Activated CD4-positive, alpha-beta T cell treated with anti-CD3 and anti-CD28 coated beads, Interleukin-2, amount 10 ng/mL, durations not matched to agents 7 days and 5 days (primary cell): ENCODE data around the gene SOCS6. TPM values are rescaled to one million over a fixed set of nuclear protein-coding genes. Genes with fewer than 3 reads are reported as not detected.
"Not testable (repeated sequence)": the region's sequence is repeated elsewhere in the genome, so short reads cannot be mapped to it uniquely, and the experiment has no call there.

Experiments used
- CTCF ChIA-PET: fragments of 350-600 bp; sonication (Branson Sonifier 250); formaldehyde crosslinking; loops from one replicate; lab custom pipeline; 2021; ENCODE audit warnings: antibody characterized with exemption; lab: Charles Lee
- POLR2A ChIA-PET: fragments of 350-600 bp; sonication (Branson Sonifier 250); formaldehyde crosslinking; loops from one replicate; lab custom pipeline; 2021; ENCODE audit warnings: antibody characterized with exemption; lab: Charles Lee
- DNase-seq: peaks from one replicate; pipeline ENCODE4 v3.0.0-alpha.2; 2020
- H3K27ac Mint-ChIP-seq: one replicate; pipeline ENCODE4 v1.8.0; 2021; ENCODE audit warnings: mild to moderate bottlenecking, moderate library complexity, mixed read lengths
- H3K27me3 Mint-ChIP-seq: one replicate; pipeline ENCODE4 v1.8.0; 2021; ENCODE audit warnings: mixed read lengths
- H3K36me3 Mint-ChIP-seq: one replicate; pipeline ENCODE4 v1.8.0; 2021; ENCODE audit warnings: low read depth, mixed read lengths
- H3K4me1 Mint-ChIP-seq: one replicate; pipeline ENCODE4 v1.8.0; 2021; ENCODE audit warnings: mixed read lengths
- H3K4me3 Mint-ChIP-seq: one replicate; pipeline ENCODE4 v1.8.0; 2021; ENCODE audit warnings: mild to moderate bottlenecking, moderate library complexity, mixed read lengths
- H3K9me3 Mint-ChIP-seq: one replicate; pipeline ENCODE4 v1.8.0; 2021; ENCODE audit warnings: mixed read lengths
- total RNA-seq, 2 experiments: library from RNA; stranded (reverse); gene quantifications; one replicate each; pipeline ENCODE4 v1.2.3, GENCODE V29; 2021

Gene SOCS6
- total RNA-seq, 2 experiments from 2014 or later = 3.4 to 3.8 TPM

GRCh38 chr18:70362258-70362657 lies 73.4 kb downstream of the SOCS6 start:
- Mint-ChIP-seq H3K36me3 (no peaks in the 10 kb centered on the region), H3K9me3 (no peaks in the 10 kb centered on the region), H3K27ac (no peak overlapping the region), H3K27me3 (no peaks in the 10 kb centered on the region), H3K4me3 (no peak overlapping the region), H3K4me1 (no peaks in the 10 kb centered on the region)
- DNase-seq = no peak
- ChIA-PET CTCF (no interaction called here), POLR2A (no interaction called here)

GRCh38 chr18:70363861-70364260 lies 75.0 kb downstream of the SOCS6 start:
- no peaks in the 10 kb centered on the region for H3K36me3 Mint-ChIP-seq
- peaks cover 3% of the 10 kb centered on the region for H3K27me3 Mint-ChIP-seq
- ChIA-PET CTCF (no interaction called here), POLR2A (no interaction called here)
- H3K27ac Mint-ChIP-seq = no peak overlapping the region
- no peaks in the 10 kb centered on the region for H3K9me3 Mint-ChIP-seq
- H3K4me3 Mint-ChIP-seq = no peak overlapping the region
- no peaks in the 10 kb centered on the region for H3K4me1 Mint-ChIP-seq
- DNase-seq = no peak

GRCh38 chr18:70365361-70365760 lies 76.5 kb downstream of the SOCS6 start:
- POLR2A ChIA-PET = no interaction called here
- no peaks in the 10 kb centered on the region for H3K36me3 Mint-ChIP-seq
- no peak overlapping the region for H3K4me3 Mint-ChIP-seq
- no peaks in the 10 kb centered on the region for H3K9me3 Mint-ChIP-seq
- CTCF ChIA-PET = no interaction called here
- peaks cover 6% of the 10 kb centered on the region for H3K27me3 Mint-ChIP-seq
- H3K4me1 Mint-ChIP-seq = no peaks in the 10 kb centered on the region
- DNase-seq = no peak
- H3K27ac Mint-ChIP-seq = no peak overlapping the region

GRCh38 chr18:70366174-70366573 lies 77.3 kb downstream of the SOCS6 start:
- ChIA-PET POLR2A (no interaction called here), CTCF (no interaction called here)
- Mint-ChIP-seq H3K36me3 (no peaks in the 10 kb centered on the region), H3K27me3 (peaks cover 6% of the 10 kb centered on the region), H3K4me3 (no peak overlapping the region), H3K9me3 (no peaks in the 10 kb centered on the region), H3K4me1 (no peaks in the 10 kb centered on the region), H3K27ac (no peak overlapping the region)
- no peak for DNase-seq

- Mint-ChIP-seq H3K9me3 (no peaks in the 10 kb centered on the region), H3K27ac (no peak overlapping the region), H3K4me1 (no peaks in the 10 kb centered on the region), H3K27me3 (peaks cover 6% of the 10 kb centered on the region), H3K4me3 (no peak overlapping the region), H3K36me3 (no peaks in the 10 kb centered on the region)
- DNase-seq = no peak
- ChIA-PET CTCF (no interaction called here), POLR2A (no interaction called here)
Measured at GRCh38 chr18:70366670-70367069, 77.8 kb downstream of the SOCS6 start.

GRCh38 chr18:70367344-70367743 lies 78.5 kb downstream of the SOCS6 start:
- DNase-seq, H3K36me3 Mint-ChIP-seq, H3K4me3 Mint-ChIP-seq, CTCF ChIA-PET, H3K27me3 Mint-ChIP-seq, H3K27ac Mint-ChIP-seq, H3K9me3 Mint-ChIP-seq, H3K4me1 Mint-ChIP-seq, POLR2A ChIA-PET: not testable (repeated sequence)

- ChIA-PET POLR2A (no interaction called here), CTCF (no interaction called here)
- Mint-ChIP-seq H3K9me3 (no peaks in the 10 kb centered on the region), H3K27ac (no peak overlapping the region), H3K4me3 (no peak overlapping the region), H3K4me1 (no peaks in the 10 kb centered on the region), H3K36me3 (no peaks in the 10 kb centered on the region), H3K27me3 (peaks cover 7% of the 10 kb centered on the region)
- DNase-seq = no peak
Measured at GRCh38 chr18:70368903-70369302, 80.1 kb downstream of the SOCS6 start.

- Mint-ChIP-seq H3K27ac (no peak overlapping the region), H3K36me3 (no peaks in the 10 kb centered on the region), H3K4me1 (no peaks in the 10 kb centered on the region), H3K27me3 (peaks cover 8% of the 10 kb centered on the region), H3K9me3 (no peaks in the 10 kb centered on the region), H3K4me3 (no peak overlapping the region)
- DNase-seq = no peak
- POLR2A ChIA-PET = no interaction called here
- CTCF ChIA-PET = no interaction called here
Measured at GRCh38 chr18:70370762-70371733, 82.2 kb downstream of the SOCS6 start.

- Mint-ChIP-seq H3K27ac (no peak overlapping the region), H3K9me3 (no peaks in the 10 kb centered on the region), H3K27me3 (peaks cover 8% of the 10 kb centered on the region), H3K36me3 (no peaks in the 10 kb centered on the region), H3K4me1 (no peaks in the 10 kb centered on the region), H3K4me3 (no peak overlapping the region)
- ChIA-PET POLR2A (no interaction called here), CTCF (no interaction called here)
- no peak for DNase-seq
Measured at GRCh38 chr18:70371908-70372307, 83.1 kb downstream of the SOCS6 start.

GRCh38 chr18:70372450-70373041 lies 83.7 kb downstream of the SOCS6 start:
- H3K9me3 Mint-ChIP-seq = no peaks in the 10 kb centered on the region
- no peak overlapping the region for H3K4me3 Mint-ChIP-seq
- H3K36me3 Mint-ChIP-seq = no peaks in the 10 kb centered on the region
- CTCF ChIA-PET = no interaction called here
- no peak overlapping the region for H3K27ac Mint-ChIP-seq
- H3K4me1 Mint-ChIP-seq = no peaks in the 10 kb centered on the region
- POLR2A ChIA-PET = interaction anchor here (0.6 kb wide), 1 partner anchor 1874 kb away, joined by 4 read pairs; no protein-coding TSS in a partner anchor
- no peak for DNase-seq
- H3K27me3 Mint-ChIP-seq = peaks cover 8% of the 10 kb centered on the region

- H3K4me1 Mint-ChIP-seq = no peaks in the 10 kb centered on the region
- no peak overlapping the region for H3K4me3 Mint-ChIP-seq
Measured at GRCh38 chr18:70373042-70373519, 84.2 kb downstream of the SOCS6 start.

GRCh38 chr18:70374154-70374553 lies 85.3 kb downstream of the SOCS6 start:
- Mint-ChIP-seq H3K4me3 (no peak overlapping the region), H3K36me3 (no peaks in the 10 kb centered on the region), H3K27me3 (peaks cover 5% of the 10 kb centered on the region), H3K4me1 (no peaks in the 10 kb centered on the region), H3K27ac (no peak overlapping the region), H3K9me3 (no peaks in the 10 kb centered on the region)
- ChIA-PET POLR2A (no interaction called here), CTCF (no interaction called here)
- no peak for DNase-seq

More at GRCh38 chr18:70373042-70373519, 84.2 kb downstream of the SOCS6 start:
- no peaks in the 10 kb centered on the region for H3K9me3 Mint-ChIP-seq
- no peaks in the 10 kb centered on the region for H3K36me3 Mint-ChIP-seq
- POLR2A ChIA-PET = no interaction called here
- no peak for DNase-seq
- H3K27me3 Mint-ChIP-seq = peaks cover 5% of the 10 kb centered on the region
- H3K27ac Mint-ChIP-seq = no peak overlapping the region
- CTCF ChIA-PET = no interaction called here

GRCh38 chr18:70376137-70376913 lies 87.5 kb downstream of the SOCS6 start:
- ChIA-PET CTCF (no interaction called here), POLR2A (no interaction called here)
- Mint-ChIP-seq H3K36me3 (no peaks in the 10 kb centered on the region), H3K27ac (no peak overlapping the region), H3K27me3 (peaks cover 2% of the 10 kb centered on the region), H3K4me1 (no peaks in the 10 kb centered on the region), H3K9me3 (no peaks in the 10 kb centered on the region), H3K4me3 (no peak overlapping the region)
- DNase-seq = no peak
